ENCODE data around the gene NOP10. TPM values are rescaled to one million over a fixed set of nuclear protein-coding genes. Genes with fewer than 3 reads are reported as not detected.

The NOP10 gene
- total and polyA plus RNA-seq, 2 of the 13 experiments (the other 11 are each of a cell fraction or from before 2014, with no cell fraction given), result 239 to 369 TPM

- Histone ChIP-seq H3K4me2 (ENCODE audit: low read depth, low read length) (no peak overlapping the region), H3K36me3 (replicated peaks in 1 of 2; ENCODE audit: control insufficient read depth in 1 of 2, insufficient read depth in 2 of 2, low read length in 2 of 2) (no peaks in the 10 kb centered on the region), H2AFZ (ENCODE audit: low read length) (no peak overlapping the region), H3K4me1 (ENCODE audit: insufficient read depth, low read length) (no peaks in the 10 kb centered on the region), H3K9ac (ENCODE audit: insufficient read depth, low read depth, low read length) (no peak overlapping the region), H4K20me1 (ENCODE audit: insufficient read depth, low read length) (no peaks in the 10 kb centered on the region), H3K79me2 (ENCODE audit: insufficient read depth, low read length) (no peaks in the 10 kb centered on the region), H3K27ac (ENCODE audit: extremely low read length, insufficient read depth, low read length) (no peak overlapping the region), H3K27me3 (ENCODE audit: control insufficient read depth in 1 of 2, insufficient read depth in 2 of 2, low read length in 2 of 2) (no peaks in the 10 kb centered on the region; a peak in 1 of 5 replicates), H3K4me3 (replicated peaks in 1 of 3; ENCODE audit: insufficient read depth in 1 of 3, low read depth in 2 of 3, low read length in 3 of 3) (no peak overlapping the region), H3K9me3 (ENCODE audit: low read length) (no peaks in the 10 kb centered on the region)
- CTCF ChIA-PET (ENCODE audit: low intra/inter-chr PET ratio, low total read pairs), result no interaction called here
- DNase-seq (ENCODE audit: low spot score) (no peak), FAIRE-seq (no peak), ATAC-seq (no peak)
- TF ChIP-seq ZNF230 (CRISPR knock-in tag; IDR thresholded peaks at IDR 0.05) (no peak), ZBTB44 (CRISPR knock-in tag; IDR thresholded peaks at IDR 0.05) (no peak), SNAI1 (CRISPR knock-in tag; IDR thresholded peaks at IDR 0.05; ENCODE audit: borderline replicate concordance) (no peak), THAP11 (CRISPR knock-in tag; IDR thresholded peaks at IDR 0.05) (no peak), ATF4 (CRISPR knock-in tag; IDR thresholded peaks at IDR 0.05) (no peak), MXD3 (CRISPR knock-in tag; IDR thresholded peaks at IDR 0.05) (no peak), ZHX2 (IDR thresholded peaks at IDR 0.05; ENCODE audit: low read depth) (no peak), ZHX2 (CRISPR knock-in tag; IDR thresholded peaks at IDR 0.05; ENCODE audit: borderline replicate concordance) (no peak), ZNF891 (CRISPR knock-in tag; IDR thresholded peaks at IDR 0.05) (no peak), MEIS2 (CRISPR knock-in tag; IDR thresholded peaks at IDR 0.05) (no peak), ZNF781 (CRISPR knock-in tag; IDR thresholded peaks at IDR 0.05; ENCODE audit: borderline replicate concordance, not compliant biosample characterization) (no peak), ZNF83 (CRISPR knock-in tag; IDR thresholded peaks at IDR 0.05; ENCODE audit: borderline replicate concordance) (no peak)
- 33% methylated on average over 2 of the region's 8 CpGs for WGBS (ENCODE audit: low lambda C conversion rate)
- no TSS peak for BruUV-seq (replicated peaks)
- POLR2A ChIA-PET, result no interaction called here
- intact Hi-C loops (cut with micrococcal nuclease; ENCODE audit: unreplicated experiment) (no loop called here), in situ Hi-C loops (cut with HindIII; ENCODE audit: extremely low pct_ligation_motif_present, low pct_unique_long_range_greater_than_20kb) (loop anchor here (10.0 to 25.0 kb wide), 2 partner anchors 139 to 312 kb away; no protein-coding TSS in a partner anchor)
These were observed 31.0 kb upstream of the NOP10 start for GRCh38 chr15:34373951-34374350.
